K562 (cell line): Measurements from ENCODE around the gene ST7.

Experiments used
- ETV5 ChIP-seq: sonication (generic); formaldehyde crosslinking; IDR thresholded peaks from 2 replicates; pipeline ENCODE4 v1.4.0; 2020; ENCODE audit warnings: low read depth, mild to moderate bottlenecking, missing genetic modification reagents
- GABPA ChIP-seq: fragments of 200-800 bp; sonication (Bioruptor generic); conservative IDR thresholded peaks from 2 replicates; pipeline ENCODE4 v1.6.1; 2016; ENCODE audit warnings: low read depth, missing genetic modification characterization, missing compliant biosample characterization
- ZNF41 ChIP-seq: fragments of 250-450 bp; sonication (Bioruptor Pico); conservative IDR thresholded peaks from 2 replicates; pipeline ENCODE4 v1.4.0; 2020; ENCODE audit warnings: mild to moderate bottlenecking
- TF ChIP-seq, protein P1 (sequence below): fragments of 250-450 bp; sonication (Bioruptor Pico); IDR thresholded peaks from 2 replicates; pipeline ENCODE4 v1.8.0; 2022; ENCODE audit warnings: moderate library complexity, mild to moderate bottlenecking, inconsistent platforms

DNA sequence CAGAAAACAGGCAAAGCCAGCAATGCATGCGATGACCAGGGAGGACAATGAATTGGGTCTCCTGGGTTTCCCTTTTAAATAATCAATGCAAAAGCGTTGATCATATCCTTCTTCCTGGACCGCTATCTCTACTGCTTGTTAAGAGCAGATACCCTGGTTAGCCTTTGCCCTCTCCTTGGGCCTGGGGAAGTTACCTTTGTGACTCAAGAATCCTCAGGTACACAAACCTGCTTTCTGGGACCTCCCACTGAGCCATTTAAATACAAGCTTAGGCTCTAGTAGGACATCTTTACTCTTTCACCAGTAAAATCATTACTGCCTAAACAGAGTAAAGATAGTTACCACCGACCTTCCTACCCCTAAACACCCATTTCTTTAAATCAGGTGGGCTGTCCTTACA lies 195.7 kb downstream of the ST7 start:
- no peak for TF ChIP-seq ETV5 (CRISPR knock-in tag)
- no peak for TF ChIP-seq ZNF41
- TF ChIP-seq, protein P1, sequence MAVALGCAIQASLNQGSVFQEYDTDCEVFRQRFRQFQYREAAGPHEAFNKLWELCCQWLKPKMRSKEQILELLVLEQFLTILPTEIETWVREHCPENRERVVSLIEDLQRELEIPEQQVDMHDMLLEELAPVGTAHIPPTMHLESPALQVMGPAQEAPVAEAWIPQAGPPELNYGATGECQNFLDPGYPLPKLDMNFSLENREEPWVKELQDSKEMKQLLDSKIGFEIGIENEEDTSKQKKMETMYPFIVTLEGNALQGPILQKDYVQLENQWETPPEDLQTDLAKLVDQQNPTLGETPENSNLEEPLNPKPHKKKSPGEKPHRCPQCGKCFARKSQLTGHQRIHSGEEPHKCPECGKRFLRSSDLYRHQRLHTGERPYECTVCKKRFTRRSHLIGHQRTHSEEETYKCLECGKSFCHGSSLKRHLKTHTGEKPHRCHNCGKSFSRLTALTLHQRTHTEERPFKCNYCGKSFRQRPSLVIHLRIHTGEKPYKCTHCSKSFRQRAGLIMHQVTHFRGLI (CRISPR knock-in tag), result no peak
- no peak for TF ChIP-seq GABPA (tag)
